SU-DHL-6 (cell line): Measurements from ENCODE around the gene ASTN2.

ENCODE experiments used
- CTCF ChIP-seq: fragments of 200-600 bp; sonication (generic); IDR thresholded peaks from one replicate; pipeline ENCODE4 v1.5.1; 2017; ENCODE audit warnings: antibody characterized with exemption, mild to moderate bottlenecking, low read length, moderate library complexity; ENCODE audit not compliant: insufficient read depth, poor library complexity, severe bottlenecking
- EZH2phosphoT487 ChIP-seq: fragments of 200-600 bp; sonication (generic), shearing (Covaris generic); conservative IDR thresholded peaks from 2 replicates; pipeline ENCODE4 v1.6.1; 2018; ENCODE audit warnings: mild to moderate bottlenecking, antibody characterized with exemption, low read length, moderate library complexity, mixed read lengths

- TF ChIP-seq CTCF (no peak), EZH2phosphoT487 (no peak)
These were observed 209.9 kb downstream of the ASTN2 start for GRCh38 chr9:117204971-117205370.
